Measurements from ENCODE around the gene PSORS1C1.

DNA sequence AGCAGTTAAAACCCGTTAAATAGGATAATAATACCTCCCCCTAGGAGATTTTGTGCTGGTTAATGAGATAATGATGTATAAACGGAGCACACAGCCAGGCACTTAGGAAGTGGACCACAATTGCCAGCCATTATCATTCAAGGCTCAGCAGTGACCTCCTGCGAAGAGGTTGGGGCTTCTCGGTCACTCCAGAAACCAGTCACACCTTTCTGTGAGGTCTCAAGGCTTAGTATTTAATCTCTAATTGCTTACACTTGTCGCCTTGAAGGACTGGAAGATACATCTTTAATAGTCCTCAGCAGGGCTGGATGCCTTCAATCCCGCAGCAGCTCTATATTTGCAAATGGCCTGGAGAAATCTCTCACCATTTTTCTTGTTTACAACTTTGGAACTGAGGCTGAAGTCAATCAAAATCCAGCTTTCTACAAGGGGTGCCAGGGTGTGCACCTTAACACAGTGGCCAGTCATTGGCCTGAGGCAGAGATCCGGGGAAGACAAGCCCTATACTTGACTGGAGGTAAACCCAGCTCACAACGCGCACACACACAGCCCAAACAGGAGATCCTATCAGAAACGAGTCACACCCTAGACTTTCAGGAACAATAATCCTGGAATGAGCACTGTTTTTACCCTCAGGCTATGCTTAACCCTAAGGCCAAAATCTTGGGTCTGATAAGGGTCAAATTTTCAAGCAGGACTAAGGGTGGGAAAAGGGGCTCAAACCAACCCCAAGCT is 54.7 kb downstream of the PSORS1C1 start:
- TF ChIP-seq, protein P1, sequence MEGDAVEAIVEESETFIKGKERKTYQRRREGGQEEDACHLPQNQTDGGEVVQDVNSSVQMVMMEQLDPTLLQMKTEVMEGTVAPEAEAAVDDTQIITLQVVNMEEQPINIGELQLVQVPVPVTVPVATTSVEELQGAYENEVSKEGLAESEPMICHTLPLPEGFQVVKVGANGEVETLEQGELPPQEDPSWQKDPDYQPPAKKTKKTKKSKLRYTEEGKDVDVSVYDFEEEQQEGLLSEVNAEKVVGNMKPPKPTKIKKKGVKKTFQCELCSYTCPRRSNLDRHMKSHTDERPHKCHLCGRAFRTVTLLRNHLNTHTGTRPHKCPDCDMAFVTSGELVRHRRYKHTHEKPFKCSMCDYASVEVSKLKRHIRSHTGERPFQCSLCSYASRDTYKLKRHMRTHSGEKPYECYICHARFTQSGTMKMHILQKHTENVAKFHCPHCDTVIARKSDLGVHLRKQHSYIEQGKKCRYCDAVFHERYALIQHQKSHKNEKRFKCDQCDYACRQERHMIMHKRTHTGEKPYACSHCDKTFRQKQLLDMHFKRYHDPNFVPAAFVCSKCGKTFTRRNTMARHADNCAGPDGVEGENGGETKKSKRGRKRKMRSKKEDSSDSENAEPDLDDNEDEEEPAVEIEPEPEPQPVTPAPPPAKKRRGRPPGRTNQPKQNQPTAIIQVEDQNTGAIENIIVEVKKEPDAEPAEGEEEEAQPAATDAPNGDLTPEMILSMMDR (IDR thresholded peaks at IDR 0.05; ENCODE audit: poor library complexity, severe bottlenecking), result no peak
- no peak for TF ChIP-seq EP300 (conservative IDR thresholded peaks at IDR 0.05; ENCODE audit: poor library complexity, severe bottlenecking)
- no peak for TF ChIP-seq TAF1 (IDR thresholded peaks at IDR 0.05; ENCODE audit: low read depth)
- no peak for TF ChIP-seq EZH2 (IDR thresholded peaks at IDR 0.05; ENCODE audit: borderline replicate concordance, insufficient read depth, low read length, poor library complexity, severe bottlenecking)
- no peak for TF ChIP-seq REST (IDR thresholded peaks at IDR 0.05; ENCODE audit: borderline replicate concordance)
- no peak for TF ChIP-seq SMC3 (conservative IDR thresholded peaks at IDR 0.05; ENCODE audit: poor library complexity)
- no peak for TF ChIP-seq POLR2AphosphoS5 (IDR thresholded peaks at IDR 0.05)
